ENCODE data around the gene PDE10A. TPM values are rescaled to one million over a fixed set of nuclear protein-coding genes. Genes with fewer than 3 reads are reported as not detected.

The PDE10A gene
- total RNA-seq, 1 experiment from 2014 or later, result 3.1 TPM

- H3K9me3 Mint-ChIP-seq, result peaks cover 17% of the 10 kb centered on the region
- no peak overlapping the region for H3K27ac Mint-ChIP-seq
- ATAC-seq, result no peak
- POLR2A ChIA-PET, result no interaction called here
- no peaks in the 10 kb centered on the region for H3K27me3 Mint-ChIP-seq (ENCODE audit: low read depth)
- no peaks in the 10 kb centered on the region for H3K36me3 Mint-ChIP-seq
- DNase-seq (ENCODE audit: low spot score), result no peak
- H3K4me3 Mint-ChIP-seq, result no peak overlapping the region
- H3K4me1 Mint-ChIP-seq, result no peaks in the 10 kb centered on the region
- TF ChIP-seq GABPB1 (CRISPR knock-in tag; IDR thresholded peaks at IDR 0.05) (no peak), MLX (CRISPR knock-in tag; IDR thresholded peaks at IDR 0.05) (no peak), E2F4 (CRISPR knock-in tag; IDR thresholded peaks at IDR 0.05; ENCODE audit: borderline replicate concordance, low read depth) (no peak), SMAD4 (CRISPR knock-in tag; IDR thresholded peaks at IDR 0.05) (no peak), ZNF138 (CRISPR knock-in tag; conservative IDR thresholded peaks at IDR 0.05) (no peak), TEAD4 (CRISPR knock-in tag; IDR thresholded peaks at IDR 0.05) (no peak), ZSCAN18 (CRISPR knock-in tag; IDR thresholded peaks at IDR 0.05) (no peak)
- CTCF ChIA-PET, result no interaction called here
These were observed 261.9 kb downstream of the PDE10A start for GRCh38 chr6:165401092-165401491.

GRCh38 chr6:165390475-165390874 lies 272.6 kb downstream of the PDE10A start:
- Mint-ChIP-seq H3K9me3 (peaks cover 8% of the 10 kb centered on the region), H3K36me3 (peaks cover 7% of the 10 kb centered on the region), H3K27ac (no peak overlapping the region), H3K4me1 (peaks cover 6% of the 10 kb centered on the region), H3K27me3 (ENCODE audit: low read depth) (no peaks in the 10 kb centered on the region; the same call in 1 of the 2 replicates), H3K4me3 (no peak overlapping the region)
- POLR2A ChIA-PET, result no interaction called here
- ATAC-seq (peak; percentile 73), DNase-seq (ENCODE audit: low spot score) (no peak)
- CTCF ChIA-PET, result interaction anchor here (1.9 kb wide), 1 partner anchor 50 kb away, joined by 5 read pairs; no protein-coding TSS in a partner anchor
- TF ChIP-seq NFATC4 (CRISPR knock-in tag; IDR thresholded peaks at IDR 0.05), result no peak
- TF ChIP-seq CTCF (IDR thresholded peaks at IDR 0.05), result no peak
- TF ChIP-seq PRDM15 (CRISPR knock-in tag; IDR thresholded peaks at IDR 0.05), result no peak
- no peak for TF ChIP-seq TCF7 (CRISPR knock-in tag; IDR thresholded peaks at IDR 0.05; ENCODE audit: low read depth)
- TF ChIP-seq PRRX2 (CRISPR knock-in tag; IDR thresholded peaks at IDR 0.05), result no peak

GRCh38 chr6:165389534-165389933 lies 273.5 kb downstream of the PDE10A start:
- CTCF ChIA-PET, result interaction anchor here (1.9 kb wide), 1 partner anchor 51 kb away, joined by 5 read pairs; no protein-coding TSS in a partner anchor
- ATAC-seq (no peak), DNase-seq (ENCODE audit: low spot score) (no peak)
- POLR2A ChIA-PET, result no interaction called here
- Mint-ChIP-seq H3K27me3 (ENCODE audit: low read depth) (no peaks in the 10 kb centered on the region; the same call in 1 of the 2 replicates), H3K27ac (no peak overlapping the region), H3K36me3 (peaks cover 5% of the 10 kb centered on the region), H3K4me3 (no peak overlapping the region), H3K9me3 (peaks cover 5% of the 10 kb centered on the region), H3K4me1 (peaks cover 6% of the 10 kb centered on the region)
- TF ChIP-seq SP1 (CRISPR knock-in tag; conservative IDR thresholded peaks at IDR 0.05) (no peak), ELF4 (CRISPR knock-in tag; IDR thresholded peaks at IDR 0.05; ENCODE audit: low read depth) (no peak), KAT7 (CRISPR knock-in tag; IDR thresholded peaks at IDR 0.05; ENCODE audit: borderline replicate concordance) (no peak), EMX1 (CRISPR knock-in tag; IDR thresholded peaks at IDR 0.05) (no peak), GTF2I (CRISPR knock-in tag; conservative IDR thresholded peaks at IDR 0.05) (no peak), FOXJ3 (CRISPR knock-in tag; IDR thresholded peaks at IDR 0.05; ENCODE audit: borderline replicate concordance) (no peak), CDX4 (CRISPR knock-in tag; IDR thresholded peaks at IDR 0.05; ENCODE audit: borderline replicate concordance) (no peak), ZBTB43 (CRISPR knock-in tag; IDR thresholded peaks at IDR 0.05) (no peak), IRF2 (CRISPR knock-in tag; IDR thresholded peaks at IDR 0.05; ENCODE audit: borderline replicate concordance, low read depth) (no peak), PRRX2 (CRISPR knock-in tag; IDR thresholded peaks at IDR 0.05) (no peak)

All from WTC11 (cell line).